Measurements from ENCODE around the gene AMELY.
"Not testable (repeated sequence)": the region's sequence is repeated elsewhere in the genome, so short reads cannot be mapped to it uniquely, and the experiment has no call there.

AMELY gene

GRCh38 chrY:6849384-6849783, 62.2 kb downstream of the AMELY start:
- H4K20me1 ChIP-seq (ENCODE audit: control insufficient read depth, insufficient read depth, low read depth, low read length) = no peaks in the 10 kb centered on the region
- H3F3A ChIP-seq (ENCODE audit: control insufficient read depth, insufficient read depth) = no peaks in the 10 kb centered on the region
- TF ChIP-seq, protein P1, sequence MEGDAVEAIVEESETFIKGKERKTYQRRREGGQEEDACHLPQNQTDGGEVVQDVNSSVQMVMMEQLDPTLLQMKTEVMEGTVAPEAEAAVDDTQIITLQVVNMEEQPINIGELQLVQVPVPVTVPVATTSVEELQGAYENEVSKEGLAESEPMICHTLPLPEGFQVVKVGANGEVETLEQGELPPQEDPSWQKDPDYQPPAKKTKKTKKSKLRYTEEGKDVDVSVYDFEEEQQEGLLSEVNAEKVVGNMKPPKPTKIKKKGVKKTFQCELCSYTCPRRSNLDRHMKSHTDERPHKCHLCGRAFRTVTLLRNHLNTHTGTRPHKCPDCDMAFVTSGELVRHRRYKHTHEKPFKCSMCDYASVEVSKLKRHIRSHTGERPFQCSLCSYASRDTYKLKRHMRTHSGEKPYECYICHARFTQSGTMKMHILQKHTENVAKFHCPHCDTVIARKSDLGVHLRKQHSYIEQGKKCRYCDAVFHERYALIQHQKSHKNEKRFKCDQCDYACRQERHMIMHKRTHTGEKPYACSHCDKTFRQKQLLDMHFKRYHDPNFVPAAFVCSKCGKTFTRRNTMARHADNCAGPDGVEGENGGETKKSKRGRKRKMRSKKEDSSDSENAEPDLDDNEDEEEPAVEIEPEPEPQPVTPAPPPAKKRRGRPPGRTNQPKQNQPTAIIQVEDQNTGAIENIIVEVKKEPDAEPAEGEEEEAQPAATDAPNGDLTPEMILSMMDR (IDR thresholded peaks at IDR 0.05; ENCODE audit: low read depth, low read length, poor library complexity, severe bottlenecking) = no peak
- TF ChIP-seq EZH2phosphoT487 (IDR thresholded peaks at IDR 0.05; ENCODE audit: borderline replicate concordance, low read length) = no peak
- no peak overlapping the region for H3K27ac ChIP-seq (ENCODE audit: low read depth, low read length)
- no peaks in the 10 kb centered on the region for H3K36me3 ChIP-seq (ENCODE audit: control insufficient read depth, low read length)
- no peak overlapping the region for H3K4me2 ChIP-seq (ENCODE audit: low read length)
- H3K4me1 ChIP-seq (ENCODE audit: control insufficient read depth, low read length) = no peaks in the 10 kb centered on the region
- H3K4me3 ChIP-seq (ENCODE audit: low read length) = no peak overlapping the region
- H3K9me2 ChIP-seq (replicated peaks; ENCODE audit: control insufficient read depth, low read length) = no peaks in the 10 kb centered on the region
- H3K9me3 ChIP-seq (ENCODE audit: control insufficient read depth, insufficient read depth, low read length) = no peaks in the 10 kb centered on the region
- H3K27me3 ChIP-seq (ENCODE audit: control insufficient read depth, low read length) = no peaks in the 10 kb centered on the region
- H3K79me2 ChIP-seq (ENCODE audit: control insufficient read depth, low read length) = no peaks in the 10 kb centered on the region

DNA sequence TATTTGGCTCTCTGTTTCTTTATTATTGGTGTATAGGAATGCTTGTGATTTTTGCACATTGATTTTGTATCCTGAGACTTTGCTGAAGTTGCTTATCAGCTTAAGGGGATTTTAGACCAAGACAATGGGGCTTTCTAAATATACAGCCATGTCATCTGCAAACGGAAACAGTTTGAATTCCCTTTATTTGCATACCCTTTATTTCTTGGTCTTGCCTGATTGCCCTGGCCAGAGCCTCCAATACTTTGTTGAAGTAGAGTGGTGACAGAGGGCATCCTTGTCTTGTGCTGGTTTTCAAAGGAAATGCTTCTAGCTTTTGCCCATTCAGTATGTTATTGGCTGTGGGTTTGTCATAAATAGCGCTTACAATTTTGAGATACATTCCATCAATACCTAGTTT, 68.9 kb downstream of the AMELY start:
- not testable (repeated sequence) for H3K9me3 ChIP-seq (ENCODE audit: control insufficient read depth, insufficient read depth, low read length); H3K27ac ChIP-seq (ENCODE audit: low read depth, low read length); H3K36me3 ChIP-seq (ENCODE audit: control insufficient read depth, low read length); H3K27me3 ChIP-seq (ENCODE audit: control insufficient read depth, low read length); H3K4me1 ChIP-seq (ENCODE audit: control insufficient read depth, low read length); H4K20me1 ChIP-seq (ENCODE audit: control insufficient read depth, insufficient read depth, low read depth, low read length); H3F3A ChIP-seq (ENCODE audit: control insufficient read depth, insufficient read depth); H3K4me3 ChIP-seq (ENCODE audit: low read length); H3K79me2 ChIP-seq (ENCODE audit: control insufficient read depth, low read length); H3K9me2 ChIP-seq (replicated peaks; ENCODE audit: control insufficient read depth, low read length)
- 0 out of 2 replicates have a peak overlapping the region, but pooled peaks have one; percentile 4 for H3K4me2 ChIP-seq (ENCODE audit: low read length)

All from DOHH2 (cell line).